Endometrial microvascular endothelial cells (primary cell): ENCODE results near the gene KIF14. TPM values are rescaled to one million over a fixed set of nuclear protein-coding genes. Genes with fewer than 3 reads are reported as not detected.

ENCODE experiments used
- in situ Hi-C: cut with HindIII; loops from 2 replicates; pipeline ENCODE4 v1.10.0; 2017; ENCODE audit warnings: low sequenced_read_pairs, low pct_unique_long_range_greater_than_20kb; ENCODE audit errors: inconsistent ontology term
- total RNA-seq: library from RNA; depleted of rRNA; stranded (reverse); fragments of >200 nt; gene quantifications from one replicate; pipeline ENCODE4 v1.2.3, GENCODE V29; 2015; ENCODE audit errors: inconsistent ontology term

Gene KIF14
- total RNA-seq, 1 donor from 2014 or later: 11.4 TPM

- in situ Hi-C loops: no loop called here
Observed at GRCh38 chr1:200520735-200521134, 99.8 kb downstream of the KIF14 start.

- in situ Hi-C loops: no loop called here
Observed at GRCh38 chr1:200518524-200518923, 102.0 kb downstream of the KIF14 start.

GRCh38 chr1:200512191-200512590 lies 108.4 kb downstream of the KIF14 start:
- in situ Hi-C loops: no loop called here

- in situ Hi-C loops: no loop called here
Observed at GRCh38 chr1:200510228-200510623, 110.3 kb downstream of the KIF14 start.

GRCh38 chr1:200506471-200506870 lies 114.1 kb downstream of the KIF14 start:
- in situ Hi-C loops: no loop called here

- in situ Hi-C loops: no loop called here
Observed at GRCh38 chr1:200505257-200505656, 115.3 kb downstream of the KIF14 start.

Other genes with a start within 250 kb of the KIF14 start
- 20.3 TPM for gene ZNF281, start 210.7 kb downstream of the KIF14 start, total RNA-seq
- 16.8 TPM for gene DDX59, start 49.2 kb upstream of the KIF14 start, total RNA-seq
- gene CAMSAP2, start 118.1 kb upstream of the KIF14 start, total RNA-seq: 20.3 TPM